NCI-H2196 treated with DMSO at 0.1 percent for 48 hours (cell line): ENCODE data around the gene CACFD1.

Experiments used
- DNase-seq: peaks from one replicate; lab custom pipeline; 2025; ENCODE audit not compliant: unreplicated experiment; lab: John Stamatoyannopoulos, UW

The CACFD1 gene

DNA sequence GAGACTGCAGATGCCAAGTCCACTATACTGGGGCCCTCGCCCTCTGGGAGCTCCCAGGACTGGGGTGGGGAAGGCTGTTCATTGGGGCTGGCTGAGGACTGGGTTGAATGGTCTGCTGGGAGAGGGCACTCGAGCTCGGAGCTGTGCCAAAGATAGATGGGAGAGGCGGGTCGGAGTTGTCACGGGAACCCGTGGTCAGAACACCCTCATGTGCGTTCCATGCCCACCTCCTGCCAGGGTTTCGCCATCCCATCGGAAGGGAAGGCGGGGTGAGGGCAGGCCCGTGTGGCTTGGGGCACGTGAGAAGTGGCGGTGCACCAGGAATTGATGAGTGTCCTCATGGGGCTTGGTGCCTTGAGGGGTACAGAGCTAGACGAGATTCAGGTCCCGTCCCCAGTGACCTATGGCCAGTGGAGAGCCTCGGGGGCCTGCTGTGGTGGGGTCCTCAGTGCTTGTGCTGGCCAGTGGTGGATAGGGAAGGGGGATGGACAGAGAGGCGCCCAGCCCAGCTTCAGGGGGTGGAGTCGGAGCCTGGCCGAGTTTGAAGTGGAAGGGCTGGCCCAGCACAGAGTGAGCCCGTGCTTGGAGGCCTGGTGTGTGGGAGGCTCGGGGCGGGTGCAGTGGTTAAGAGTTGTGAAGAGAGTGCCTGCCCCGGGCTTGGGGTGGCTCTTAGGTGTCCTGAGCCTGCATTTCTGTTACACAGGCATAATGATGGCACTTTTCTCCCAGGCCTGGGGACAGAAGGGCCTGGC lies 4.3 kb downstream of the CACFD1 start:
- DNase-seq, result no peak

DNA sequence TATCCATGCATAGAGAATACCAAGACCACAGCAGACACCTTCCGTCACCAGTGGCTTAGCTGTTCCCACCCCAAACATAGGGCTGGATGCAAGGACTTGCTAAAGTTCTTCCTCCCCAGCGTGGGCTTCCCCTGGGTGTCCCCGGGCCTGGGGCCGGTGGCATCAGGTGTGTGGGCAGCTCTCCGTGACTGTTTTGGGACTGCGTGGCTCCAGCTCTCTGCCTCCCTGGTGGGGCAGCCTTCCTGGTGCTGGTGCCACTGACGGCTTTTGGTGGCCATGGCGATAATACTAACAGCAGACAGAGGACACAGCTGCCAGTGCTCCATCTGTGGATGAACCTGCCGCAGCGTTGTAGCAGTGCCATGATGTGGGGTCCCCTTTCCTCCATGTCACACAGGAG lies 4.9 kb downstream of the CACFD1 start:
- no peak for DNase-seq

DNA sequence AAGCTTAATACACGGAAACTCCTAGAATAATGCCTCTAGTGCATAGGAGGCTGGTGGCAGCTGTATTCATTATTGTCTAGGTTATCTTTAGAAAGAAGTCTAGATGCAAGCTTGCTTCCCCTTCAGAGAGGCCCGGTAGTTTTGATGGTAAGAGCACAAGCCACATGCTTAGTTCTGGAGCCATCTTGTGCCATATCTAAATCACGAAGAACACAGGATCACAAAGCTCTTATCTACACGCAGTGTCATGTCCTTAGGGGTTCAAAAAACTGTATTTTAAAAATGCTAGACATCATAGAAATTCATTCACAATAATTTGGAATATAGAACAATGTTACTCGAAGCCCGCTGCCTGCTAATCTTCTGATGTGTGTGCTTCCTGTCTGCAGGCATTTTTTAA lies 6.2 kb downstream of the CACFD1 start:
- no peak for DNase-seq

DNA sequence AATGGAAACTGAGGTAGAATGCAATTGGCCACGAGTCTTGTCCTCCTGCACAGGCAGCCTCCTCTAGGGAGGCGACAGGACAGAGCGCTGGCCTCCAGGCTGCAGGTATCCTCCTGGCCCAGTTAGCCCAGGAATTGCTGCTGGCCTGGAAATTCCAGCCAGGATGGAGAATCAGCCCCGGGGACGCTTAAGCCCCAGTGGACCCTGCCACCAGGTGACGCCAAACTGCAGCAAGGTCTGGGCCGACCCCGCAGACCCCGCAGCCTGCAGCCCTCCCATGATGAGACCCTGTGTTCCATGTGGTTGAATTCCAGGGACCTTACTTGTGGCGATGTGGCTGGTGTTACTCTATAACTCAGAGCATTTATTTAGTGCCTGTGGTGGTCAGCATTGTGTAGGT lies 7.3 kb downstream of the CACFD1 start:
- DNase-seq, result no peak

DNA sequence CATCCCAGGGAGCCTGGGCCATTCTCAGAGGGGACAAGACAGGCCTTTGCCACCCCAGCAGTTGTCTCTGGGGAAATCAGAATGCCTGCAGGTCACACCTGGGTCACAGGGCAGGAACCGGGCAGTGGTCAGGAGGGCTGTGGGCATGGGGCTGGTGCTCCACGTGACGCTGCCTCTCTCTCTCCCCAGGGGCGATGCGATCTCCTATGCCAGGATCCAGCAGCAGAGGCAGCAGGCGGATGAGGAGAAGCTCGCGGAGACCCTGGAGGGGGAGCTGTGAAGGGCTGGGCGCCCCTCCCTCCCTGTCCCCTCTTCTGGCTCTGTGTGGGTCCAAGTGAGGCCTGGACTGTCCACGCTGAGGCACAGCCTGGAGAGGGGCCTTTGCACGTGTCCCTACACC lies 8.6 kb downstream of the CACFD1 start:
- DNase-seq, result no peak

DNA sequence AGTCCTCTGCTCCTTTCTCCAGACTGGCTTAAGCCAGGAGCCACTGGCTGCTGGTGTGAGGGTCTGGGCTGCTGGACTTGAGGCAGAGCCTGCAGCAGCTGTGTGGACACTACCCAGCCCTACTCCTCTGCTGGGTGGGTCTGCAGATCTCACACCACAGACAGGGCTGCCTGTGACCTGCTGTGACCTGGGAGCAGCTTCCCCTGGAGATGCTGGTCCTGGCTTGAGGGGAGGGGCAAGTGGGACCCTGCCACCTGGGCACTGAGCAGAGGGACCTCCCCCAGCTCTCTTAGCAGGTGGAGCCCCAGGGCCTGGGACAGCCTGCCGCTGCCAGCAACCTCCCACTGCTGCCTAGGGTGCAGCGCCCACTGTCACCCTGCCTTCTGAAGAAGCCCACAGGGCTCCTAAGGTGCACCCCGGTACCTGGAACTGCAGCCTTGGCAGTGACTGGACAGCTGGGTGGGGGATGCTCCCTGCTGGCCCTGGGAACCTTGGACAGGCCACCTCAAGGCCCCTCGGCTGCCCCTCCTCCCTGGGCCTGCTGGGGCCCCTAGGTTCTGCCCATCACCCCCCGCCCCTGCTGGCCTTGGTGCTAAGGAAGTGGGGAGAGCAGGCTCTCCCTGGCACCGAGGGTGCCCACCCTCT lies 9.1 kb downstream of the CACFD1 start:
- DNase-seq, result no peak

DNA sequence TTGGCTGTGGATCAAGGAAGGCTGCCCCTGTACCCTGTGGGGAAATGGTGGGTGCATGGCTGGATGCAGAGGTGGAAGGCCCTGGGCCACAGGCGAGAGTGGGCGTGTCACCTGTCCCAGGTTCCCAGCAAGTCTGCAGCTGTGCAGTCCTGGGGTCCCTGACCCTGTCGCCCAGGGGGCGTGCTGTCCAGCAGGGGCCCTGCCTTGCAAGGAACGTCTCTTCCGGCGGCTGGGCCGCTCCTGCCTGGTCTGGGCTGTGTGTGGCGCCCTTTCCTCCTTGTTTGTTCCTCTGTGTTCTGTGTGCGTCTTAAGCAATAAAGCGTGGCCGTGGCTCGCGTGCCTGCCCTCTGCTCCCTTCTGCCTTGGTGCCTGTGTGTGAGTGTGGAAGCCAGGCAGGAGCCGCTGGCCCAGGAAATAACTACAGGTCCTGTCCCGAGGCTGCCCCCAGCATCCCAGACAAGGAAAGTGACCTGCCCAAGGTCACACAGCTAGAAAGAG lies 10.7 kb downstream of the CACFD1 start:
- DNase-seq, result no peak

DNA sequence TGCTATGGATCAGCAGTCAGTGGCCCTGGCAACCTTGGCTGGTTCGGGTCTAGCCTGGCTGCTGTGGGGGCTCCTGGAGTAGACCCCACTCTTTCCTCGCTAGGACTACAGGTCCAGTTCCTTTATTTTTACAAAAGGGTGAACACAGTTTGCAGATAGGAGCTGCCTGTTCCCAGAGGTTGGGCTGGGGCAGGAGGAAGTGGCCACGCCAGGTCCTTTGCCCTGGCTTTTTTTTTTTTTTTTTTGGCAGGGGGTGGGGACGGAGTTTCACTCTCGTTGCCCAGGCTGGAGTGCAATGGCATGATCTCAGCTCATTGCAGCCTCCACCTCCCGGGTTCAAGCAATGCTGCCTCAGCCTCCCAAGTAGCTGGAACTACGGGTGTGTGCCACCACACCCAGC lies 11.2 kb downstream of the CACFD1 start:
- DNase-seq, result no peak

DNA sequence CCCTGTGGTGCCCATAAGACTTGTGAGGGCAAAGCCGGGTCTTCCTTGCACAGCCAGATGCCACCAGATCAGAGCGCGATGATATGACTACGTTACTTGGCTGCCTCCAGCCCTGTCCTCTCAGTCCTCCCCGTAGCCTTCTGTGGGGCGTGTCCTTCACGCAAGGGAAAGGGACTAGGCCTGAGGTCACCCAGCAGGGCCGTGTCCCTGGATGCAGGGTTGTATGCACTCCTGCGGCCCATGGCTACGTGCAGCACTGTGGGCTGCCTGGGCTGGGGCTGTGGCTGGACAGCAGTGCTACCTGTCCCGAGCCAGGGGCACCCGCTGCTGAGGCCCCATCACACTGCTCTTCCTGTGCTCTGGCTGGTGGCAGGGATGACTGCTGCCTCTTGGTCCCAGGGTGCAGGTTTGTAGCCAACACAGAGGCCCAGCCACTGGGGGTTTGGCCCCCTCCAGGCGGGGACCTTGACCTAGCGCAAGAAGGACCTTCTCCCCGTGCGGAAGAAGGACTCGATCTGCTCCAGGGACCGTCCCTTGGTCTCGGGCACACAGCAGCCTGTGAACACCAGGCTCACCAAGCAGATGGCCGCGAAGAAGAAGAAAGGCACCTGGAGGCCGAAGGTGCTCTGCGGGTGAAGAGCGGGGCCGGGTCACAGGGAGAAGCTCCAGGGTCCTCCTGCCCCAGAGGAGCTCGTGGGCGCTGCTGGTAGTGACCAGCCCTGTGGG lies 11.9 kb downstream of the CACFD1 start:
- no peak for DNase-seq

DNA sequence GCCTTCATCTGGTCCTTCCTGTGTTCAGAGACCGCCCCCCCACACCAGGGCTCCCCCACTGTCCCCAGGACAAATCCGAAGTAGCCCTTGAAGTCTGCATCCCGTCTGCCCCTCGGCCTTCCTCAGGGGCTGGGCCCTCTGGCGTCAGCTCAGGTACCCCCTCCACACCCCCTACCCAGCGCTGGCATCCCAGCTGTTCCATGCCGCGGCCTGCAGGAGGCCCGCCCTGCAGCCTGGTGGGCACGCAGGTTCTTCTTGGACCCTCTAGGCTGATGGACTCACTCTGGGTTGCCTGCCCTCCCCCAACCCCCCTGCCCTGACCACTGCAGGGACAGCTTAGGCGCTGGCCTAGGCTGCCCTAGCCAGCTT lies 12.5 kb downstream of the CACFD1 start:
- DNase-seq, result no peak

DNA sequence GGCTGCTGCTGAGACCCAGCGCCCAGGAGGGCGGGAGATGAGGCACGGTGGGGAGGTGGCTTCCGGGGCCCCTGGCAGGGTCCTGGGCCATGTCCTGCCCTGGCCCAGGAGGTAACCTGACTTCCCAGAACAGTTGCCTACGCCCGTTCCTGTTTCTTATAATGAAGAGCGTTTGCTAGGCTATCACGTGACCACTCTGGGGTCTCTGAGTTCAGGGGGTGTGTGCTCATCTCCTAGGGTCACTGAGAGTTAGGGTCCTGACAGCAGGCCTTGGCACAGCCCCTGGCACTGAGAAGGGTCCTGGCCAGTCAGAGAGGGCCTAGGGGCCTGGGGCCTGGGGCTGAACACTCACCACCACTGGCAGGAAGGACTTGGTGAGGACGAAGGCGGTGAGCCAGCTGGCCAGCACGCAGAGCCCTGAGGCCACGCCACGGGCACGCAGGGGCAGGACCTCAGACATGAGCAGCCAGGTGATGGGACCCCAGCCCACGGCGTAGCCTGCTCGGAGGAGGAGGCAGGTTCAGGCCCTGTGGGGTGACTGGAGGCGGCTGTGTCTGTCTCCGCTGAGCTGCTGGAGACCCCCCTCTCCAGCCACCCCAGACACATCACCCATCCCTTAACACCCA lies 13.1 kb downstream of the CACFD1 start:
- no peak for DNase-seq

DNA sequence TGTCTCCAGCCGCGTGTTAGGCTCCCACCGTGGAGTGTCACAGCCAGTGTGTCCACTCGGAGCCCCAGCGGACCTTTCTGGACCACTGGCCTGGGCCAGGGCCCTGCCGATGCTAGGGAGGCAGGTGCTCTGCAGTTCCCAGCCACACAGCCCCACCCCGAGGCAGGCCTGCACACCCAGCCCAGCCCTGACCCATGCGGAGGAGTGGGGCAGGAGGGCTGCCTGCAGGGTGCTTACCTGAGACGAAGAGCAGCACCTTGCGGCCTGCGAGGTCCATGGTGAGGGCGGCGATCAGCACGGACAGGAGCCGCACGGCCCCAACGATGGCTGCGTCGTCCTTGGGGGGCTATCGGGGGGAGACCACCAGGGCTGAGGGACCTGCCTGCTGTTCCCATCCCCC lies 14.0 kb downstream of the CACFD1 start:
- DNase-seq, result no peak

DNA sequence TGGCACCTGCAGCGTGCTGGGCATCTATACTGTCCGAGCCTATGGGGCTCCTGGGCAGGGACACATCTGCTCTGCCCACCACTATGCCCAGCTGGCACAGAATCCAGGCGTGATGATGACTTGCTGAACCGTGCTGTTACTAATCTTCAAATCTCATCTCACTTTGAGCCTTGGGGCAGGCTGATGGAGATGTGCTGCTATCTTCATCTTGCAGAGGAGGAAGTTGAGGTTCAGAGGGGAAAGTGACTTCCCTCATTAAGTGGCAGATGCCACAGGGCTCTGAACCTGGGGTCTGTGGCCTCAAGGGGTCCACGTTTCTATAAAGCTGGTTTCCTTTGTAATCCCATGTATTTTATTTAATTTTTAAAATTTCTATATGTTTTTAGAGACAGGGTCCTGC lies 14.4 kb downstream of the CACFD1 start:
- DNase-seq, result no peak

DNA sequence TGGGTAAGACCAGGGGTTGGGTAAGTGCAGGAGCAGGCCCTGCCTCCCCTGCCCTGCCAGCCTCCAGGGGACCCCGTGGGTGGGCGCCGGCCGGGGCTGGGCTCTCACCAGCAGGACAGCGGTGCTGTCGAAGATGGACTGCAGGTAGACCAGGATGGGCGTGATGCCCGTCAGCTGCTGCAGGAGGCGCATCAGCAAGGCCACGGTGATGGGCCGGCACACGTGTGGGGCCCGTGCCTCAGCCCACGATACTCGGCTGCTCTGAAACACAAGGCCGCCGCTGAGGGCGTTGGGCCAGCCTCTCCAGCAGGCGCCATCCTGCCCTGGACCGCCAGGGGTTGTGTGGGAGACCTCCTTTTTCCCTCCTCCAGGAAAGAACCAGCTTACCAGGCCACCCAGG lies 15.1 kb downstream of the CACFD1 start:
- DNase-seq, result no peak

DNA sequence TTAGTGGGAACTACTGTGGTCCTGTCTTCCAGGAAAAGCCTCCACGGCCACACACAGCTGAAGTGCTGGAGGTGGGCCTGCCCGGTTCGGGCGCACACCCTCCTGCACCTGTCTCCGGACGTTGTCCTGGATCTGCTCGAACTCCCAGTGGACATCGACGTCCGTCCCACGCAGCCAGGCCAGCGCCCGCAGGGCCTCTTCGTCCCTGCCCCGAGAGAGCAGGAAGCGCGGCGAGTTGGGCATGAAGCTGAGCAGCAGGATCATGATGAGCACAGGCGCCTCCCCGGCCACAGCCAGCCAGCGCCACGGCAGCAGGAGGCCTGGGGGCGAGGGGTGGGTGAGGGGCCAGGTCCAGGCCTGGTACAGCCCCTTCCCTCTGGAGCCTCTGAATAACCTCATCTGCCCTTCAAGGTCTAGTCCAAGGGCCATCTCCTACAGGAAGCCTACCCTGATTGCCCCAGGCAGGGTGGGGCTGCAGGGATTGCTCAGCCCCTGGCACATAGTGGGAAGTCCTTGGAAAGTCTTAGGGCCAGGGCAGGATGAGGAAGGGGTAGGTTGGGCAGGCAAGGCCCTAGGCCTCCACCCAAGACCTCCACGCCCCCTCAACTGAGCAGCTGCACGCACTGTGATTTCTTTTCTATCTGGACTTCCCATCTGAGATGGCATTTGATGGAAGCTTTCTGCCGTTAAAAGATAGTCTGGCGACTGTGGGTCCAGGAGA lies 15.7 kb downstream of the CACFD1 start:
- no peak for DNase-seq

DNA sequence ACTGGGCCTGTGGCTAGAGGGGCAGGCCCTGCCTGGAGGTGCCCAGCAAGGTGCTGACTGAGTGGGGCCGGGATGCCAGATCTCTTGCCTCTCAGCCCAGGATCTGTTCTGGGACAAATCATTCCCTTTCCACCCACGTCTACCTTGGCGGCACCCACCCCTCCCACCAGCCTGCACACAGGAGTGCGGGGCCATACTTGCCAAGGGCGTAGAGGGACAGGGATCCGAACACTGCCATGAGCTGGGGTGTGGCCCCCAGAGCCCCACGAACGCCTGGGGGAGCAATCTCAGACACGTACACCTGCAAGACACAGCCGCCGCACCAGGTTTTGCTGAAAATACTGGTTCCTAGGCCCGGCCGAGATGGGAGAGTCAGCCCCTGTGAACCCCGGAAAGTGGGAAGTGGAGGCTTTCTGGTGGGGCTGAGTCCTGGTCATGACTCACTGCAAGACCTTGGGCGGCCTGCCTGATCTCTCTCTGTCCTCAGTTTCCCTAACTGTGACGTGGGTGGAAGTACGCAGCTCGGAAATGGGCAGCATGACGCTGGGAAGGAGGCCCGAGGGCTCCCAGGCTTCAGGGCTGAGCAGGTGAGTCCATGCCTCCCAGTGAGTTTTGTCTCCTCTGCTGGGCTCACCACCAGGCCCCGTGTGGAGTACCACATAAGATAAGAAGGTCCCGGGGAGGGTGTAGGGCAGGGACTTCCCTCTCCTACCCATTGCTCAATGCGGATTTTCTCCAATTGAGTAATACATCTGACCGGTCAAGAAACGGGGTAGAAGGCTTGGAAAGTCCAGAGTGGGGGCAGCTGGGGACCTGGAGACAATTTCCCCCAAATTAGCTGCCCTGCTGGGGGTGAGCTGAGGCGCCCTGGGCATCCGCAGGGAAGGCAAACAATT lies 16.5 kb downstream of the CACFD1 start:
- DNase-seq, result no peak

DNA sequence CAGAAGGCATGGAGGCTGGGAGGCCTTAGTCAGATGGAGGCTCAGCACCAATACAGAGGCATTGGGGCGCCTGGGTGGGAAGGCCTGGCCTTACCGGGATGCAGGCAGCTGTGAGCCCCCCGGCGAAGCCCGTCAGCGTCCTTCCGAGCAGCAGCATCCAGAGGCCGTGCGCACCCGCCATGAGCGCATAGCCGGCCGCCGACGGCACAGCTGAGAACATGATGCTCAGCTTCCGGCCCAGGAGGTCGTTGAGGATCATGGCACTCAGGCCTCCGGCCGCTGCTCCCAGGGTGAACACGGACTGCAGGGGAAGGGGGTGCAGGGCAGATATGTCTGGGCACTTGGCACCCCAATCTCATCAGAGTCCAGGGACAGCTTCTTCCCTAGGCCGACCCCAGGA lies 17.2 kb downstream of the CACFD1 start:
- DNase-seq, result no peak

DNA sequence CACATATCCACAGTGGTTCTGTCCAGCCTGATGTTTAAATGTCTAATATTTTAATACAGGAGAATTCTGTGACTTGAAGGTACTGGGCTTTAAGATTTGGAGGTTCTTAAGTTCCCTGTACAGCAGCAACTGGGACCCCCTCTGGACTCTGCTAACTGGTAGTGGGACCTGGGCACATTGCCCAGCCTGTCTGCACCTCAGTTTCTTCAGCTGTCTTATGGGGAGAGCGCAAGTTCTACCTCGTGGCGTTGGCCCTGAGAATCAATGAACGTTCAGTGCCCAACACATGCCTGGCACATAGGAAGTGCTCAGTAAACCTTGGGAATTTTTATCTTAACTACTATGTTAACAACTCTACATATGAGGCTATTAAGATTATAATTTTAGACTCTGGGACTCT lies 17.7 kb downstream of the CACFD1 start:
- no peak for DNase-seq

DNA sequence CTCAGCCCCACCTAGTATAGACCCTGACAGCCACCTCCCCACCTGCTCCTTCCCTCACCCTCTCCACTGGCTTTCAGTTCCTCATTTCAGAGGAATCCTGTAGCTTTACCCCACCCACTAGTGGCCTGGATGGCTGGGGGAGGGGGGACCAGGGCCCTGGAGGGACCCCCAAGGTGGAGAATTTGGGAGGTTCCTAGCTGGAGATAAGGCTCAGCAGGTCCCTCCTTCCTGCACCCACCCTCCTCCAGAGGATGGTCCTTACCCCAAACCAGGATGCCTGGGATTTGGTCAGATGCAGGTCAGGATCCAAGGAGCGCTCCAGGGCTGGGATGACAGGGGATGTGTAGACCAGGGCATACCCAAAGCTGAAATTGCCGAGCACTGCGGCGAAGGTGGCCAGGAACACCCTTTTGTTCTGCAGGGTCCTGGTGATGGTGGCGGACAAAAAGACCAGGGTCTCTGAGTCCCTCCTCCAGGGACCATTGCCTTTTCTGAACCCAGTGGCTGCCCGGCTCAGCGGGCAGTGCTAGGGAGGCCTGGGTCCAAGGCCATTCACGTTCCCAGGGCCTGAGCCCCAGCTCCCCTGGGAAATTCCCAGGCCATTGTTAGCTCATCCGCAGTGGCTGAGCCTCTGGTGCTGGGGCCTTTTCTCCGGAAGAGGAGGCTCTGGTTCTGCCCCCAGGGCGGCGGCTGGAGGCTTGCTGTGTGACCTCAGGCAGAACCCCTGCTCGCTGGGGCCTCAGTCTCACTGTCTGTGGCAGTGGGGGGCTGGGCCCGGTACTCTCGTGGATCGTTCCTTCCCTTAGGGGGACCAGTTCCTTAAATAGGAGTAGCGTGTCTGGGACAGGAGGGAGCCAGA lies 18.4 kb downstream of the CACFD1 start:
- DNase-seq, result no peak
